Stimulated activated CD4-positive, alpha-beta T cell treated with anti-CD3 and anti-CD28 coated beads, Interleukin-15, amount 100 ng/mL, for 24 hours (primary cell): ENCODE results near the gene ENPP6.
"Not testable (repeated sequence)": the region's sequence is repeated elsewhere in the genome, so short reads cannot be mapped to it uniquely, and the experiment has no call there.

Experiments used
- DNase-seq: peaks from one replicate; pipeline ENCODE4 v3.0.0-alpha.2; 2020

Gene ENPP6

GRCh38 chr4:184234155-184234554 lies 16.5 kb upstream of the ENPP6 start:
- DNase-seq: no peak

- no peak for DNase-seq
These were observed 15.3 kb upstream of the ENPP6 start for GRCh38 chr4:184232975-184233374.

GRCh38 chr4:184232202-184232601 lies 14.5 kb upstream of the ENPP6 start:
- no peak for DNase-seq

GRCh38 chr4:184231573-184231972 lies 13.9 kb upstream of the ENPP6 start:
- DNase-seq: no peak

GRCh38 chr4:184228056-184228705 lies 10.5 kb upstream of the ENPP6 start:
- DNase-seq: no peak

- no peak for DNase-seq
These were observed 1.2 kb downstream of the ENPP6 start for GRCh38 chr4:184216515-184216914.

GRCh38 chr4:184215709-184216328 lies 1.9 kb downstream of the ENPP6 start:
- DNase-seq: no peak

GRCh38 chr4:184214931-184215330 lies 2.7 kb downstream of the ENPP6 start:
- DNase-seq: no peak

GRCh38 chr4:184207734-184208607 lies 9.7 kb downstream of the ENPP6 start:
- not testable (repeated sequence) for DNase-seq

GRCh38 chr4:184205243-184205642 lies 12.4 kb downstream of the ENPP6 start:
- no peak for DNase-seq

- no peak for DNase-seq
These were observed 14.4 kb downstream of the ENPP6 start for GRCh38 chr4:184203300-184203699.

- DNase-seq: no peak
These were observed 16.5 kb downstream of the ENPP6 start for GRCh38 chr4:184201179-184201578.

GRCh38 chr4:184200296-184200695 lies 17.4 kb downstream of the ENPP6 start:
- no peak for DNase-seq

GRCh38 chr4:184199780-184200179 lies 17.9 kb downstream of the ENPP6 start:
- DNase-seq: no peak

- no peak for DNase-seq
These were observed 19.5 kb downstream of the ENPP6 start for GRCh38 chr4:184198190-184198589.

GRCh38 chr4:184197536-184198082 lies 20.1 kb downstream of the ENPP6 start:
- no peak for DNase-seq

- no peak for DNase-seq
These were observed 20.8 kb downstream of the ENPP6 start for GRCh38 chr4:184196730-184197385.

- DNase-seq: no peak
These were observed 23.8 kb downstream of the ENPP6 start for GRCh38 chr4:184193556-184194525.

- no peak for DNase-seq
These were observed 24.7 kb downstream of the ENPP6 start for GRCh38 chr4:184192933-184193332.

GRCh38 chr4:184191267-184191666 lies 26.4 kb downstream of the ENPP6 start:
- DNase-seq: no peak

- DNase-seq: no peak
These were observed 27.0 kb downstream of the ENPP6 start for GRCh38 chr4:184190711-184191110.

GRCh38 chr4:184189966-184190365 lies 27.7 kb downstream of the ENPP6 start:
- no peak for DNase-seq
